B cell (primary cell): ENCODE measurements around the gene GPR89A. TPM values are rescaled to one million over a fixed set of nuclear protein-coding genes. Genes with fewer than 3 reads are reported as not detected.

ENCODE experiments used
- ATAC-seq: fragments of 200-7000 bp; cut with Tn5 transposase; one replicate; pipeline ENCODE4 v1.10.0; 2021; ENCODE audit warnings: low read depth, mild to moderate bottlenecking, moderate number of reproducible peaks, moderate library complexity
- CTCF ChIA-PET: fragments of 350-600 bp; sonication (Branson Sonifier 250); formaldehyde crosslinking; loops from one replicate; lab custom pipeline; 2021; ENCODE audit warnings: antibody characterized with exemption, inconsistent platforms; lab: Charles Lee
- POLR2A ChIA-PET: fragments of 350-600 bp; sonication (Branson Sonifier 250); formaldehyde crosslinking; loops from one replicate; lab custom pipeline; 2021; ENCODE audit warnings: antibody characterized with exemption; lab: Charles Lee
- DNase-seq: peaks from one replicate; pipeline ENCODE4 v3.0.0; 2013
- H2AFZ ChIP-seq: 2 replicates; pipeline ENCODE4 v1.6.1; 2012; ENCODE audit warnings: mild to moderate bottlenecking, low read depth, low read length; ENCODE audit not compliant: insufficient read depth, poor library complexity, severe bottlenecking
- H3K27ac ChIP-seq, 2 donors: 1 replicate in 1 of 2; 2 replicates in 1 of 2; pipeline ENCODE4 v1.5.1; 2012 to 2013; ENCODE audit warnings: low read length in 2 of 2, mild to moderate bottlenecking in 2 of 2, moderate library complexity in 1 of 2
- H3K27me3 ChIP-seq, 4 experiments: fragments of 200-600 bp in 1 of 4; sonication (generic) in 1 of 4; replicated peaks in 1 of 4; 1 replicate in 2 of 4; 2 replicates in 2 of 4; pipeline versions ENCODE4 v1.6.1 to v1.7.0; 2013 to 2016; ENCODE audit warnings: low read length in 3 of 4, mild to moderate bottlenecking in 2 of 4, mixed read lengths in 1 of 4, moderate library complexity in 1 of 4; ENCODE audit not compliant: insufficient read depth in 4 of 4, control insufficient read depth in 3 of 4; ENCODE audit errors: control extremely low read depth in 1 of 4
- H3K36me3 ChIP-seq, 2 experiments: replicated peaks in 1 of 2; 1 replicate in 1 of 2; 2 replicates in 1 of 2; pipeline versions ENCODE4 v1.6.1 to v1.7.1; 2013; ENCODE audit warnings: low read length in 1 of 2; ENCODE audit not compliant: insufficient read depth in 2 of 2, control insufficient read depth in 1 of 2; ENCODE audit errors: control extremely low read depth in 1 of 2, extremely low read depth in 1 of 2
- H3K4me1 ChIP-seq, 2 donors: fragments of 200-600 bp in 1 of 2; sonication (generic) in 1 of 2; 1 replicate in 1 of 2; 2 replicates in 1 of 2; pipeline versions ENCODE4 v1.5.1 to v1.6.1; 2013 to 2017; ENCODE audit warnings: low read length in 2 of 2; ENCODE audit not compliant: control insufficient read depth in 2 of 2, insufficient read depth in 2 of 2
- H3K4me2 ChIP-seq: replicated peaks from 2 replicates; pipeline ENCODE3; 2012; ENCODE audit warnings: mild to moderate bottlenecking, low read depth, low read length; ENCODE audit not compliant: poor library complexity, severe bottlenecking
- H3K4me3 ChIP-seq, 5 experiments: fragments of 200-600 bp in 1 of 5; sonication (generic) in 1 of 5; 1 replicate in 3 of 5; 2 replicates in 2 of 5; pipeline versions ENCODE4 v1.5.1 to v1.7.0; 2011 to 2016; ENCODE audit warnings: low read length in 4 of 5, mild to moderate bottlenecking in 4 of 5, low read depth in 2 of 5, control low read depth in 1 of 5, moderate library complexity in 1 of 5; ENCODE audit not compliant: insufficient read depth in 1 of 5; ENCODE audit errors: control extremely low read depth in 1 of 5, extremely low read depth in 1 of 5
- H3K79me2 ChIP-seq: fragments of 200-600 bp; sonication (generic); one replicate; pipeline ENCODE4 v1.6.0; 2016; ENCODE audit warnings: low read length; ENCODE audit not compliant: control insufficient read depth, insufficient read depth
- H3K9ac ChIP-seq: fragments of 200-600 bp; sonication (generic); 2 replicates; pipeline ENCODE4 v1.6.1; 2017; ENCODE audit warnings: mild to moderate bottlenecking, low read length, moderate library complexity
- H3K9me3 ChIP-seq, 3 donors: one replicate each; pipeline versions ENCODE4 v1.6.1 to v1.7.1; 2013; ENCODE audit warnings: low read length in 2 of 3; ENCODE audit not compliant: control insufficient read depth in 2 of 3, insufficient read depth in 1 of 3; ENCODE audit errors: control extremely low read depth in 1 of 3
- H4K20me1 ChIP-seq: 2 replicates; pipeline ENCODE4 v1.6.0; 2012; ENCODE audit warnings: mild to moderate bottlenecking, low read length; ENCODE audit not compliant: insufficient read depth, control insufficient read depth, poor library complexity, severe bottlenecking
- H3K27ac Mint-ChIP-seq: one replicate; pipeline ENCODE4 v1.8.0; 2021; ENCODE audit warnings: mixed read lengths
- H3K27me3 Mint-ChIP-seq: one replicate; pipeline ENCODE4 v1.8.0; 2021; ENCODE audit warnings: mixed read lengths
- H3K4me1 Mint-ChIP-seq: one replicate; pipeline ENCODE4 v1.8.0; 2021; ENCODE audit warnings: mixed read lengths
- H3K4me3 Mint-ChIP-seq: one replicate; pipeline ENCODE4 v1.8.0; 2021; ENCODE audit warnings: mixed read lengths
- H3K9me3 Mint-ChIP-seq: one replicate; pipeline ENCODE4 v1.8.0; 2022; ENCODE audit warnings: mixed read lengths; ENCODE audit not compliant: insufficient read depth
- CTCF ChIP-seq: fragments of 200-600 bp; IDR thresholded peaks from one replicate; pipeline ENCODE4 v1.8.0; 2022; ENCODE audit warnings: antibody characterized with exemption, mild to moderate bottlenecking
- EZH2 ChIP-seq: IDR thresholded peaks from 2 replicates; pipeline ENCODE4 v1.6.1; 2012; ENCODE audit warnings: borderline replicate concordance, low read depth, mild to moderate bottlenecking, moderate library complexity, low read length; ENCODE audit not compliant: insufficient read depth, poor library complexity, severe bottlenecking
- WGBS: methylation state at CpG from one replicate; pipeline ENCODE4 v1.1.5; 2013; ENCODE audit warnings: missing lambda C conversion rate; ENCODE audit not compliant: insufficient coverage; 5-methylcytosine and 5-hydroxymethylcytosine counted together
- intact Hi-C: fragments of 100-400 bp; cut with micrococcal nuclease; formaldehyde crosslinking; loops from one replicate; pipeline ENCODE4 v1.10.0; 2022
- polyA plus RNA-seq: library from polyadenylated mRNA; depleted of rRNA; stranded (reverse); fragments of >200 nt; gene quantifications from 2 replicates; pipeline ENCODE4 v1.2.3, GENCODE V29; 2012
- total RNA-seq, 2 donors: library from RNA; stranded (reverse); fragments of 120-200 nt in 1 of 2; gene quantifications; 1 replicate in 1 of 2; 2 replicates in 1 of 2; pipeline versions ENCODE4 v1.2.3 to v1.2.4, GENCODE V29; 2013 to 2022

The GPR89A gene
- total and polyA plus RNA-seq, 2 donors (not counting 1 experiment from before 2014, with no cell fraction given): 11.4 to 46.8 TPM

- no peaks in the 10 kb centered on the region for H3K4me1 Mint-ChIP-seq
- H3K4me1 ChIP-seq: no peaks in the 10 kb centered on the region
- no peaks in the 10 kb centered on the region for H3K9me3 ChIP-seq
- DNase-seq (no peak), ATAC-seq (no peak)
- H3K9ac ChIP-seq: no peak overlapping the region
- no peaks in the 10 kb centered on the region for H3K79me2 ChIP-seq
- ChIA-PET POLR2A (no interaction called here), CTCF (interaction anchor here (1.0 to 1.3 kb wide), 2 partner anchors 10 kb away, joined by 3 read pairs; no protein-coding TSS in a partner anchor)
- H4K20me1 ChIP-seq: no peaks in the 10 kb centered on the region
- H3K4me2 ChIP-seq: no peak overlapping the region
- H3K27me3 Mint-ChIP-seq: no peaks in the 10 kb centered on the region
- no peak overlapping the region for H3K4me3 ChIP-seq
- intact Hi-C loops: no loop called here
- H3K9me3 Mint-ChIP-seq: no peaks in the 10 kb centered on the region
- H2AFZ ChIP-seq: no peak overlapping the region
- no peak overlapping the region for H3K27ac Mint-ChIP-seq
- H3K36me3 ChIP-seq: no peaks in the 10 kb centered on the region
- H3K27ac ChIP-seq: no peak overlapping the region
- no peak for TF ChIP-seq CTCF
- 100% methylated on average over 1 of the region's 4 CpGs for WGBS
- no peaks in the 10 kb centered on the region for H3K27me3 ChIP-seq
- H3K4me3 Mint-ChIP-seq: no peak overlapping the region
Observed at GRCh38 chr1:145710291-145711027, 102.7 kb downstream of the GPR89A start.

GRCh38 chr1:145711213-145711651, 103.4 kb downstream of the GPR89A start:
- Histone ChIP-seq H2AFZ (no peak overlapping the region), H3K79me2 (no peaks in the 10 kb centered on the region), H3K4me3 (no peak overlapping the region), H3K9me3 (no peaks in the 10 kb centered on the region), H4K20me1 (no peaks in the 10 kb centered on the region), H3K27me3 (no peaks in the 10 kb centered on the region), H3K9ac (no peak overlapping the region), H3K4me1 (no peaks in the 10 kb centered on the region), H3K27ac (no peak overlapping the region), H3K36me3 (no peaks in the 10 kb centered on the region), H3K4me2 (no peak overlapping the region)
- TF ChIP-seq CTCF (no peak), EZH2 (no peak)
- CTCF ChIA-PET: interaction anchor here (1.3 kb wide), 1 partner anchor 9 kb away, joined by 3 read pairs; no protein-coding TSS in a partner anchor
- Mint-ChIP-seq H3K27ac (no peak overlapping the region), H3K9me3 (no peaks in the 10 kb centered on the region), H3K4me3 (no peak overlapping the region), H3K4me1 (no peaks in the 10 kb centered on the region), H3K27me3 (no peaks in the 10 kb centered on the region)
- POLR2A ChIA-PET: no interaction called here
- intact Hi-C loops: no loop called here
- ATAC-seq (no peak), DNase-seq (no peak)
- WGBS: 100% methylated on average over 1 of the region's 3 CpGs
